ENCODE results near the gene BIRC7.

BIRC7 gene

DNA sequence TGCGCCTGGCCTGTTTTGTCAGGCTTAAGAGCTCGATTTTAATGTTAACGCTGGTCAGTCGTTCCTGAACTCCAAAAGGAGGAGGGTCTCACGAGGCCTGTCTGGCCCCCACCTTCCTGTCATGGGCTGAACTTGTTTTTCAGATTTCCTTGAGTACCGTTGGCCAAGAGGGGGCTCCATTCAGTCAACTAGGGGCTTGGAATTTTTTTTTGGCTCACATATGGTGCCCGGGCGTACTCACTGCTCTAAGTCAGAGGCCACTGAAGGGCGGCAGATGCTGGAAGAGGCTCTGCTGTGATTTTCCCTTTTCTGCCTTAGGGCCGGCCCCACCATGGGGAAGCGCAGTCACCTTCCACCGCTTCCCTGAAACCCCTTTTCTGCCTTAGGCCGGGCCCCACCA lies 6.9 kb upstream of the BIRC7 start:
- Histone ChIP-seq H3K9me3 (ENCODE audit: insufficient read depth, low read depth, low read length) (no peaks in the 10 kb centered on the region), H3K4me3 (ENCODE audit: low read length) (no peak overlapping the region), H3K4me1 (ENCODE audit: insufficient read depth, low read length) (peaks cover 18% of the 10 kb centered on the region; the same call in 1 of the 2 replicates), H3K27me3 (ENCODE audit: insufficient read depth, low read length) (peaks cover 15% of the 10 kb centered on the region; the same call in 1 of the 2 replicates), H3K27ac (ENCODE audit: low read length) (no peak overlapping the region), H3K9ac (ENCODE audit: low read depth, low read length) (no peak overlapping the region), H3K36me3 (ENCODE audit: insufficient read depth, low read depth, low read length) (no peaks in the 10 kb centered on the region)

DNA sequence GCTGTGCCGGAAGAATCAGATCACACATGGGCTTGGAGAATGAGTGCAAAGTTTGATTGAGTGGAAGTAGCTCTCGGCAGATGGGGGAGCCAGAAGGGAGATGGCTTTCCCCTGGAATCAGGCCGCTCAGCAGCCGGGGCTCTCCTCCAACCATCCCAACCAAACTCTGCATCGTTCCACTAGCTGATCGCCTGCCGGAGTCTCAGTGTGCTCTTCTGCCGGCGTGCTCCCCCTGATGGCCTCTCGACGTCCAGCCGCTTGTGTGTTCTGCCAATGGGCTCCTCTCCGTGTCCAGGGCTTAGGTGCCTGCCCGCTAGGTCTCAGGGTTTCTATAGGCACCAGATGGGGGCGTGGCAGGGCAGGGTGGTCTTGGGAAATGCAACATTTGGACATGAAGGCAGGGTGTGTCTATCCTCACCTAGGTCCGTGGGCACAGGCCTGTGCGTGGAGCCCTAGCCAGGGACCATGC lies 4.9 kb upstream of the BIRC7 start:
- Histone ChIP-seq H3K27me3 (ENCODE audit: insufficient read depth, low read length) (peaks cover 15% of the 10 kb centered on the region; the same call in 1 of the 2 replicates), H3K36me3 (ENCODE audit: insufficient read depth, low read depth, low read length) (no peaks in the 10 kb centered on the region), H3K4me1 (ENCODE audit: insufficient read depth, low read length) (peaks cover 18% of the 10 kb centered on the region; the same call in 1 of the 2 replicates), H3K4me3 (ENCODE audit: low read length) (no peak overlapping the region), H3K9ac (ENCODE audit: low read depth, low read length) (no peak overlapping the region), H3K27ac (ENCODE audit: low read length) (no peak overlapping the region), H3K9me3 (ENCODE audit: insufficient read depth, low read depth, low read length) (no peaks in the 10 kb centered on the region)

GRCh38 chr20:63232235-63233060 lies 3.3 kb upstream of the BIRC7 start:
- Histone ChIP-seq H3K4me3 (ENCODE audit: low read length) (no peak overlapping the region), H3K27ac (ENCODE audit: low read length) (no peak overlapping the region), H3K9me3 (ENCODE audit: insufficient read depth, low read depth, low read length) (no peaks in the 10 kb centered on the region), H3K36me3 (ENCODE audit: insufficient read depth, low read depth, low read length) (no peaks in the 10 kb centered on the region), H3K4me1 (ENCODE audit: insufficient read depth, low read length) (peaks cover 18% of the 10 kb centered on the region; the same call in 1 of the 2 replicates), H3K9ac (ENCODE audit: low read depth, low read length) (no peak overlapping the region), H3K27me3 (ENCODE audit: insufficient read depth, low read length) (peaks cover 15% of the 10 kb centered on the region; the same call in 1 of the 2 replicates)

GRCh38 chr20:63233061-63233344 lies 2.7 kb upstream of the BIRC7 start:
- Histone ChIP-seq H3K9ac (ENCODE audit: low read depth, low read length) (no peak overlapping the region), H3K9me3 (ENCODE audit: insufficient read depth, low read depth, low read length) (no peaks in the 10 kb centered on the region)

GRCh38 chr20:63233924-63234323 lies 1.8 kb upstream of the BIRC7 start:
- Histone ChIP-seq H3K4me1 (ENCODE audit: insufficient read depth, low read length) (peaks cover 15% of the 10 kb centered on the region; the same call in 1 of the 2 replicates), H3K4me3 (ENCODE audit: low read length) (no peak overlapping the region)

More at GRCh38 chr20:63233061-63233344, 2.7 kb upstream of the BIRC7 start:
- Histone ChIP-seq H3K4me3 (ENCODE audit: low read length) (no peak overlapping the region), H3K4me1 (ENCODE audit: insufficient read depth, low read length) (peaks cover 18% of the 10 kb centered on the region; the same call in 1 of the 2 replicates), H3K27ac (ENCODE audit: low read length) (no peak overlapping the region), H3K36me3 (ENCODE audit: insufficient read depth, low read depth, low read length) (no peaks in the 10 kb centered on the region), H3K27me3 (ENCODE audit: insufficient read depth, low read length) (peaks cover 15% of the 10 kb centered on the region; the same call in 1 of the 2 replicates)

GRCh38 chr20:63234693-63235398 lies 859 bp upstream of the BIRC7 start:
- Histone ChIP-seq H3K4me1 (ENCODE audit: insufficient read depth, low read length) (peaks cover 9% of the 10 kb centered on the region; the same call in 1 of the 2 replicates), H3K9ac (ENCODE audit: low read depth, low read length) (no peak overlapping the region), H3K27ac (ENCODE audit: low read length) (no peak overlapping the region), H3K9me3 (ENCODE audit: insufficient read depth, low read depth, low read length) (no peaks in the 10 kb centered on the region), H3K4me3 (ENCODE audit: low read length) (peak overlapping the region; percentile 40; the same call in 1 of the 2 replicates), H3K27me3 (ENCODE audit: insufficient read depth, low read length) (peaks cover 9% of the 10 kb centered on the region; the same call in 1 of the 2 replicates), H3K36me3 (ENCODE audit: insufficient read depth, low read depth, low read length) (no peaks in the 10 kb centered on the region)

More at GRCh38 chr20:63233924-63234323, 1.8 kb upstream of the BIRC7 start:
- Histone ChIP-seq H3K9me3 (ENCODE audit: insufficient read depth, low read depth, low read length) (no peaks in the 10 kb centered on the region), H3K36me3 (ENCODE audit: insufficient read depth, low read depth, low read length) (no peaks in the 10 kb centered on the region), H3K9ac (ENCODE audit: low read depth, low read length) (no peak overlapping the region), H3K27me3 (ENCODE audit: insufficient read depth, low read length) (peaks cover 15% of the 10 kb centered on the region; the same call in 1 of the 2 replicates), H3K27ac (ENCODE audit: low read length) (no peak overlapping the region)

- no peaks in the 10 kb centered on the region for H3K4me1 ChIP-seq (ENCODE audit: insufficient read depth, low read length)
- H3K27ac ChIP-seq (ENCODE audit: low read length), result no peak overlapping the region
- no peaks in the 10 kb centered on the region for H3K9me3 ChIP-seq (ENCODE audit: insufficient read depth, low read depth, low read length)
- H3K27me3 ChIP-seq (ENCODE audit: insufficient read depth, low read length), result peaks cover 4% of the 10 kb centered on the region; the same call in 1 of the 2 replicates
- no peak overlapping the region for H3K4me3 ChIP-seq (ENCODE audit: low read length)
- no peak overlapping the region for H3K9ac ChIP-seq (ENCODE audit: low read depth, low read length)
- no peaks in the 10 kb centered on the region for H3K36me3 ChIP-seq (ENCODE audit: insufficient read depth, low read depth, low read length)
Measured at GRCh38 chr20:63236116-63236837, 572 bp downstream of the BIRC7 start.

DNA sequence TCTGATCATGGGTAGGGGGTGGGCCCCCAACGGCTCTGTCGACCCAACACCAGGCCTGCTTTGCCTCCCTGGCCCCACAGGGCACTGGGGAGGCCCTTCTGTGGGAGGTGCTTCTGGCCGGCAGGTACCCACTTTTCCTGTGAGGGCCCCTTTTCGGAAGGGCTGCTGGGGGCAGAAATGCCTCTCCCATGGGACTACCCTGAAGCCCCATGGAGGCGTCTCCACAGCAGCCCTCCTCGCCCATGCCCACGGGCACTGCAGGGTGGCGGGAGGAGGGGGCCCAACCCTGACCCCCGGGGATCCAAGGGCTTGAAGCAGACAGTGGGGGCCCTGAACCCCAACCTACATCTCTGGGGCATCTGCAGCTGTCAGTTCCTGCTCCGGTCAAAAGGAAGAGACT lies 2.3 kb downstream of the BIRC7 start:
- Histone ChIP-seq H3K27ac (ENCODE audit: low read length) (no peak overlapping the region), H3K9me3 (ENCODE audit: insufficient read depth, low read depth, low read length) (no peaks in the 10 kb centered on the region), H3K4me1 (ENCODE audit: insufficient read depth, low read length) (no peaks in the 10 kb centered on the region), H3K9ac (ENCODE audit: low read depth, low read length) (no peak overlapping the region), H3K27me3 (ENCODE audit: insufficient read depth, low read length) (no peaks in the 10 kb centered on the region), H3K36me3 (ENCODE audit: insufficient read depth, low read depth, low read length) (no peaks in the 10 kb centered on the region), H3K4me3 (ENCODE audit: low read length) (no peak overlapping the region)

GRCh38 chr20:63238514-63239125 lies 2.9 kb downstream of the BIRC7 start:
- Histone ChIP-seq H3K36me3 (ENCODE audit: insufficient read depth, low read depth, low read length) (no peaks in the 10 kb centered on the region), H3K27ac (ENCODE audit: low read length) (no peak overlapping the region)

GRCh38 chr20:63239431-63239830 lies 3.7 kb downstream of the BIRC7 start:
- Histone ChIP-seq H3K9me3 (ENCODE audit: insufficient read depth, low read depth, low read length) (no peaks in the 10 kb centered on the region), H3K27ac (ENCODE audit: low read length) (no peak overlapping the region), H3K9ac (ENCODE audit: low read depth, low read length) (no peak overlapping the region), H3K4me1 (ENCODE audit: insufficient read depth, low read length) (no peaks in the 10 kb centered on the region), H3K27me3 (ENCODE audit: insufficient read depth, low read length) (no peaks in the 10 kb centered on the region), H3K36me3 (ENCODE audit: insufficient read depth, low read depth, low read length) (no peaks in the 10 kb centered on the region), H3K4me3 (ENCODE audit: low read length) (no peak overlapping the region)

More at GRCh38 chr20:63238514-63239125, 2.9 kb downstream of the BIRC7 start:
- Histone ChIP-seq H3K9me3 (ENCODE audit: insufficient read depth, low read depth, low read length) (no peaks in the 10 kb centered on the region), H3K4me1 (ENCODE audit: insufficient read depth, low read length) (no peaks in the 10 kb centered on the region), H3K27me3 (ENCODE audit: insufficient read depth, low read length) (no peaks in the 10 kb centered on the region), H3K9ac (ENCODE audit: low read depth, low read length) (no peak overlapping the region), H3K4me3 (ENCODE audit: low read length) (no peak overlapping the region)

DNA sequence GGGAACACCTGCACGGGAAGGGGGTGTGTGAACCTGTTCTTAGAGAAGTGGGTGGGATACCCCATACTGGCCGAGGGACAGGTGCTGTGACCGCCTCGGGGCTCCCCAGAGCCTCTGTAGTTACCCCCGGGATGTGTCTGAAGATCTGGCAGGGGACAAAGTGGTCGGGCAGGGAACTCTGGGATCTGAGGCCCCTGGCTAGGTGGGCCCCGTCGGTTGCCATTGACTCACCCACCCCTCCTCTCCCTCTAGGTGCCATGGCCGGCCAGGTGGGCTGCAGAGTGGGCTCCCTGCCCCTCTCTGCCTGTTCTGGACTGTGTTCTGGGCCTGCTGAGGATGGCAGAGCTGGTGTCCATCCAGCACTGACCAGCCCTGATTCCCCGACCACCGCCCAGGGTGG lies 4.3 kb downstream of the BIRC7 start:
- Histone ChIP-seq H3K9ac (ENCODE audit: low read depth, low read length) (no peak overlapping the region), H3K4me1 (ENCODE audit: insufficient read depth, low read length) (no peaks in the 10 kb centered on the region), H3K27me3 (ENCODE audit: insufficient read depth, low read length) (no peaks in the 10 kb centered on the region), H3K36me3 (ENCODE audit: insufficient read depth, low read depth, low read length) (no peaks in the 10 kb centered on the region), H3K27ac (ENCODE audit: low read length) (no peak overlapping the region), H3K4me3 (ENCODE audit: low read length) (no peak overlapping the region), H3K9me3 (ENCODE audit: insufficient read depth, low read depth, low read length) (no peaks in the 10 kb centered on the region)
